GM19193 (cell line): ENCODE data around the gene L3MBTL3.

Experiments
- POLR2A ChIP-seq: IDR thresholded peaks from 4 replicates; pipeline ENCODE4 v1.6.1; 2011; ENCODE audit not compliant: insufficient read depth, insufficient read length; ENCODE audit errors: extremely low read depth

L3MBTL3 gene

GRCh38 chr6:130167655-130168054, 149.3 kb downstream of the L3MBTL3 start:
- no peak for TF ChIP-seq POLR2A

GRCh38 chr6:130176378-130176777, 158.0 kb downstream of the L3MBTL3 start:
- TF ChIP-seq POLR2A: no peak

- no peak for TF ChIP-seq POLR2A
These were observed 160.3 kb downstream of the L3MBTL3 start for GRCh38 chr6:130178692-130179091.

- TF ChIP-seq POLR2A: no peak
These were observed 164.1 kb downstream of the L3MBTL3 start for GRCh38 chr6:130182466-130182865.

- no peak for TF ChIP-seq POLR2A
These were observed 165.2 kb downstream of the L3MBTL3 start for GRCh38 chr6:130183271-130184222.

- no peak for TF ChIP-seq POLR2A
These were observed 167.3 kb downstream of the L3MBTL3 start for GRCh38 chr6:130185658-130186057.

GRCh38 chr6:130187335-130188206, 169.2 kb downstream of the L3MBTL3 start:
- TF ChIP-seq POLR2A: no peak

- TF ChIP-seq POLR2A: no peak
These were observed 170.0 kb downstream of the L3MBTL3 start for GRCh38 chr6:130188207-130188899.

- no peak for TF ChIP-seq POLR2A
These were observed 171.4 kb downstream of the L3MBTL3 start for GRCh38 chr6:130189531-130190397.
